Neural cell (in vitro differentiated cells): ENCODE results near the gene E2F1.
"Not testable (repeated sequence)": the region's sequence is repeated elsewhere in the genome, so short reads cannot be mapped to it uniquely, and the experiment has no call there.

Experiments
- POLR2AphosphoS5 ChIP-seq: IDR thresholded peaks from 2 replicates; pipeline ENCODE4 v1.6.1; 2012
- TF ChIP-seq, protein P1 (sequence below): fragments of 450-650 bp; IDR thresholded peaks from 2 replicates; pipeline ENCODE4 v1.5.1; 2014; ENCODE audit warnings: antibody characterized with exemption, mild to moderate bottlenecking, moderate library complexity; ENCODE audit not compliant: poor library complexity, severe bottlenecking

DNA sequence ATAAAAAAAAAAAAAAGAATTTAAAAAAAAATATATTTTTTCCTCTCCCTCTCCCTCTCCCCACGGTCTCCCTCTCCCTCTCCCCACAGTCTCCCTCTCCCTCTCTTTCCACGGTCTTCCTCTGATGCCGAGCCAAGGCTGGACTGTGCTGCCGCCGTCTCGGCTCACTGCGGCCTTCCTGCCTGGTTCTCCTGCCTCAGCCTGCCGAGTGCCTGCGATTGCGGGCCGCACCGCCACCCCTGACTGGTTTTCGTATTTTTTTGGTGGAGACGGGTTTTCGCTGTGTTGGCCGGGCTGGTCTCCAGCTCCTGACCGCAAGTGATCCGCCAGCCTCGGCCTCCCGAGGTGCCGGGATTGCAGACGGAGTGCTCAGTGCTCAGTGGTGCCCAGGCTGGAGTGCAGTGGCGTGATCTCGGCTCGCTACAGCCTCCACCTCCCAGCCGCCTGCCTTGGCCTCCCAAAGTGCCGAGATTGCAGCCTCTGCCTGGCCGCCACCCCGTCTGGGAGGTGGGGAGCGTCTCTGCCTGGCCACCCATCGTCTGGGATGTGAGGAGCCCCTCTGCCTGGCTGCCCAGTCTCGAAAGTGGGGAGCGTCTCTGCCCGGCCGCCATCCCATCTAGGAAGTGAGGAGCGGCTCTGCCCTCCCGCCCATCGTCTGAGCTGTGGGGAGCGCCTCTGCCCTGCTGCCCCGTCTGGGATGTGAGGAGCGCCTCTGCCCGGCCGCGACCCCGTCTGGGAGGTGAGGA lies 14.7 kb upstream of the E2F1 start:
- TF ChIP-seq, protein P1, sequence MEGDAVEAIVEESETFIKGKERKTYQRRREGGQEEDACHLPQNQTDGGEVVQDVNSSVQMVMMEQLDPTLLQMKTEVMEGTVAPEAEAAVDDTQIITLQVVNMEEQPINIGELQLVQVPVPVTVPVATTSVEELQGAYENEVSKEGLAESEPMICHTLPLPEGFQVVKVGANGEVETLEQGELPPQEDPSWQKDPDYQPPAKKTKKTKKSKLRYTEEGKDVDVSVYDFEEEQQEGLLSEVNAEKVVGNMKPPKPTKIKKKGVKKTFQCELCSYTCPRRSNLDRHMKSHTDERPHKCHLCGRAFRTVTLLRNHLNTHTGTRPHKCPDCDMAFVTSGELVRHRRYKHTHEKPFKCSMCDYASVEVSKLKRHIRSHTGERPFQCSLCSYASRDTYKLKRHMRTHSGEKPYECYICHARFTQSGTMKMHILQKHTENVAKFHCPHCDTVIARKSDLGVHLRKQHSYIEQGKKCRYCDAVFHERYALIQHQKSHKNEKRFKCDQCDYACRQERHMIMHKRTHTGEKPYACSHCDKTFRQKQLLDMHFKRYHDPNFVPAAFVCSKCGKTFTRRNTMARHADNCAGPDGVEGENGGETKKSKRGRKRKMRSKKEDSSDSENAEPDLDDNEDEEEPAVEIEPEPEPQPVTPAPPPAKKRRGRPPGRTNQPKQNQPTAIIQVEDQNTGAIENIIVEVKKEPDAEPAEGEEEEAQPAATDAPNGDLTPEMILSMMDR: not testable (repeated sequence)
- TF ChIP-seq POLR2AphosphoS5: not testable (repeated sequence)
